Panc1 (cell line): ENCODE results near the gene ZFAND3.

Source experiments
- POLR2AphosphoS5 ChIP-seq: IDR thresholded peaks from 2 replicates; pipeline ENCODE4 v1.6.1; 2012; ENCODE audit warnings: mild to moderate bottlenecking, low read depth, low read length, moderate library complexity
- SIN3A ChIP-seq: IDR thresholded peaks from 2 replicates; pipeline ENCODE4 v1.6.1; 2012; ENCODE audit warnings: low read depth, mild to moderate bottlenecking, low read length, moderate library complexity, borderline replicate concordance; ENCODE audit not compliant: insufficient read depth
- TF ChIP-seq, protein P1 (sequence below): fragments of 450-650 bp; IDR thresholded peaks from 2 replicates; pipeline ENCODE4 v1.5.1; 2017; ENCODE audit warnings: mild to moderate bottlenecking
- TF ChIP-seq, protein P2 (sequence below), 2 experiments: IDR thresholded peaks; 2 replicates each; pipeline ENCODE4 v1.6.1; 2011 to 2012; ENCODE audit warnings: low read depth in 2 of 2, control low read depth in 1 of 2, low read length in 1 of 2, mild to moderate bottlenecking in 1 of 2, moderate library complexity in 1 of 2; ENCODE audit not compliant: insufficient read depth in 1 of 2

DNA sequence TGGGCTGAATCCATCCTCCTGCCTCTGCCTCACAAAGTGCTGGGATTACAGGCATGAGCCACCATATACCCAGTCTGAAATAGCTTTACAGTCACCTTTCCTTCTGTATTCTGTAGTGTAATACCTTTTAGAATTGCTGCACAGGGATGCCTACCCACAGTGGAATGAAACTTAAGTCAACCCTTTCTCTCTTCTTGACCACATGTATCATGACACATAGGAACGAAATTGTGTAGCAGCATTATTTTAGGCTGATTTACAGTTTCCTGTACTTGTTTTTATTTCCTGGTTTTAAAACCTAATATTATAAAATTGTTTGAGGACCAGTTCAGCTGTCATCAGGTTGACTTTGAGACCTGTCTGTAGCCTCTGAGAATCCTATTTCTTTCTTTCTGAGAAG, 297.8 kb downstream of the ZFAND3 start:
- TF ChIP-seq, protein P1, sequence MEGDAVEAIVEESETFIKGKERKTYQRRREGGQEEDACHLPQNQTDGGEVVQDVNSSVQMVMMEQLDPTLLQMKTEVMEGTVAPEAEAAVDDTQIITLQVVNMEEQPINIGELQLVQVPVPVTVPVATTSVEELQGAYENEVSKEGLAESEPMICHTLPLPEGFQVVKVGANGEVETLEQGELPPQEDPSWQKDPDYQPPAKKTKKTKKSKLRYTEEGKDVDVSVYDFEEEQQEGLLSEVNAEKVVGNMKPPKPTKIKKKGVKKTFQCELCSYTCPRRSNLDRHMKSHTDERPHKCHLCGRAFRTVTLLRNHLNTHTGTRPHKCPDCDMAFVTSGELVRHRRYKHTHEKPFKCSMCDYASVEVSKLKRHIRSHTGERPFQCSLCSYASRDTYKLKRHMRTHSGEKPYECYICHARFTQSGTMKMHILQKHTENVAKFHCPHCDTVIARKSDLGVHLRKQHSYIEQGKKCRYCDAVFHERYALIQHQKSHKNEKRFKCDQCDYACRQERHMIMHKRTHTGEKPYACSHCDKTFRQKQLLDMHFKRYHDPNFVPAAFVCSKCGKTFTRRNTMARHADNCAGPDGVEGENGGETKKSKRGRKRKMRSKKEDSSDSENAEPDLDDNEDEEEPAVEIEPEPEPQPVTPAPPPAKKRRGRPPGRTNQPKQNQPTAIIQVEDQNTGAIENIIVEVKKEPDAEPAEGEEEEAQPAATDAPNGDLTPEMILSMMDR, result no peak
- no peak for TF ChIP-seq SIN3A
- TF ChIP-seq POLR2AphosphoS5, result no peak
- TF ChIP-seq, protein P2, sequence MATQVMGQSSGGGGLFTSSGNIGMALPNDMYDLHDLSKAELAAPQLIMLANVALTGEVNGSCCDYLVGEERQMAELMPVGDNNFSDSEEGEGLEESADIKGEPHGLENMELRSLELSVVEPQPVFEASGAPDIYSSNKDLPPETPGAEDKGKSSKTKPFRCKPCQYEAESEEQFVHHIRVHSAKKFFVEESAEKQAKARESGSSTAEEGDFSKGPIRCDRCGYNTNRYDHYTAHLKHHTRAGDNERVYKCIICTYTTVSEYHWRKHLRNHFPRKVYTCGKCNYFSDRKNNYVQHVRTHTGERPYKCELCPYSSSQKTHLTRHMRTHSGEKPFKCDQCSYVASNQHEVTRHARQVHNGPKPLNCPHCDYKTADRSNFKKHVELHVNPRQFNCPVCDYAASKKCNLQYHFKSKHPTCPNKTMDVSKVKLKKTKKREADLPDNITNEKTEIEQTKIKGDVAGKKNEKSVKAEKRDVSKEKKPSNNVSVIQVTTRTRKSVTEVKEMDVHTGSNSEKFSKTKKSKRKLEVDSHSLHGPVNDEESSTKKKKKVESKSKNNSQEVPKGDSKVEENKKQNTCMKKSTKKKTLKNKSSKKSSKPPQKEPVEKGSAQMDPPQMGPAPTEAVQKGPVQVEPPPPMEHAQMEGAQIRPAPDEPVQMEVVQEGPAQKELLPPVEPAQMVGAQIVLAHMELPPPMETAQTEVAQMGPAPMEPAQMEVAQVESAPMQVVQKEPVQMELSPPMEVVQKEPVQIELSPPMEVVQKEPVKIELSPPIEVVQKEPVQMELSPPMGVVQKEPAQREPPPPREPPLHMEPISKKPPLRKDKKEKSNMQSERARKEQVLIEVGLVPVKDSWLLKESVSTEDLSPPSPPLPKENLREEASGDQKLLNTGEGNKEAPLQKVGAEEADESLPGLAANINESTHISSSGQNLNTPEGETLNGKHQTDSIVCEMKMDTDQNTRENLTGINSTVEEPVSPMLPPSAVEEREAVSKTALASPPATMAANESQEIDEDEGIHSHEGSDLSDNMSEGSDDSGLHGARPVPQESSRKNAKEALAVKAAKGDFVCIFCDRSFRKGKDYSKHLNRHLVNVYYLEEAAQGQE (IDR thresholded peaks at IDR 0.05; ENCODE audit: insufficient read depth in 1 of 2, low read depth in 2 of 2, low read length in 1 of 2), result no peak
